ENCODE data around the gene TEX35.

DNA sequence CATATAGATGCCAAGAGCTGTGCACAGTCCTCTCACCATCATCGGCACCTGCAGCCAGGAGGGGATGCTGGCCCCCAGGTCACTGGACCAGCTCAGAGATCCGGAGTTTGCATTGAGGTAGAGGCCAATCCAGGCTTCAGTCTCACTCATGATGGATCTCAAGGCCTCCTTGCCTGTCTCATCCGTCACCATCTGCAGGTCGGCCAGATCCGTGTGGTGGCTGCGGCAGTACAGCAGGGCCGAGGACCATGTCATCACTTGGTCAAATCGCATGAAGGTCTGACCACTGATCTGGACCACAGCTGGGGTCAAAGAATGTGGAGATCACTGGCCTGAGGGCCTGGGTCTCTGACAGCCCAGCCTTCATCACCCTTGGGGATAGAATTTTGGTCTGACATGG is 22.8 kb upstream of the TEX35 start:
- TF ChIP-seq, protein P1, sequence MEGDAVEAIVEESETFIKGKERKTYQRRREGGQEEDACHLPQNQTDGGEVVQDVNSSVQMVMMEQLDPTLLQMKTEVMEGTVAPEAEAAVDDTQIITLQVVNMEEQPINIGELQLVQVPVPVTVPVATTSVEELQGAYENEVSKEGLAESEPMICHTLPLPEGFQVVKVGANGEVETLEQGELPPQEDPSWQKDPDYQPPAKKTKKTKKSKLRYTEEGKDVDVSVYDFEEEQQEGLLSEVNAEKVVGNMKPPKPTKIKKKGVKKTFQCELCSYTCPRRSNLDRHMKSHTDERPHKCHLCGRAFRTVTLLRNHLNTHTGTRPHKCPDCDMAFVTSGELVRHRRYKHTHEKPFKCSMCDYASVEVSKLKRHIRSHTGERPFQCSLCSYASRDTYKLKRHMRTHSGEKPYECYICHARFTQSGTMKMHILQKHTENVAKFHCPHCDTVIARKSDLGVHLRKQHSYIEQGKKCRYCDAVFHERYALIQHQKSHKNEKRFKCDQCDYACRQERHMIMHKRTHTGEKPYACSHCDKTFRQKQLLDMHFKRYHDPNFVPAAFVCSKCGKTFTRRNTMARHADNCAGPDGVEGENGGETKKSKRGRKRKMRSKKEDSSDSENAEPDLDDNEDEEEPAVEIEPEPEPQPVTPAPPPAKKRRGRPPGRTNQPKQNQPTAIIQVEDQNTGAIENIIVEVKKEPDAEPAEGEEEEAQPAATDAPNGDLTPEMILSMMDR (IDR thresholded peaks at IDR 0.05; ENCODE audit: insufficient read depth, low read depth, low read length) = no peak
- TF ChIP-seq EZH2 (IDR thresholded peaks at IDR 0.05; ENCODE audit: insufficient read depth, low read length) = no peak
